ENCODE results near the gene TMEM232.

Gene TMEM232

GRCh38 chr5:110507972-110508371 is 218.5 kb downstream of the TMEM232 start:
- no peak for DNase-seq

GRCh38 chr5:110506378-110506777 is 220.1 kb downstream of the TMEM232 start:
- no peak for DNase-seq

GRCh38 chr5:110496276-110496675 is 230.2 kb downstream of the TMEM232 start:
- no peak for DNase-seq

DNA sequence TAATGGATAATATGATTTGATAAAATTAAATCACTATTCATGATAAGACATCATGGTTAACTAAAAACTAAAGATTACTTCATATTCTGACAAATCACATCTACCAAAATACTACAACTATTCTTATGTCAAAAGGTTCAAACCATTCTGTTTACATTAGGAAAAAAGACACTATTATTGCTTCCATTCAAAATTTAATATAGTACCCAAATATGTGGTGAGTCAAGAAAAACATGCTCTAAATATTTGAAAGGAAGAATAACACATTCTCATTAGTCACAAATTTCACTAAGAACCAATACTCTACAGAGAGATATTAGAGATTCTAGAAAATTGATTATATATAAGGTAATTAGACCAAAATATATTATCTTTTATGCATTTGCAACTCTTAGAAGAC is 234.0 kb downstream of the TMEM232 start:
- no peak for DNase-seq

- no peak for DNase-seq
These were observed 247.6 kb downstream of the TMEM232 start for GRCh38 chr5:110478895-110479294.

DNA sequence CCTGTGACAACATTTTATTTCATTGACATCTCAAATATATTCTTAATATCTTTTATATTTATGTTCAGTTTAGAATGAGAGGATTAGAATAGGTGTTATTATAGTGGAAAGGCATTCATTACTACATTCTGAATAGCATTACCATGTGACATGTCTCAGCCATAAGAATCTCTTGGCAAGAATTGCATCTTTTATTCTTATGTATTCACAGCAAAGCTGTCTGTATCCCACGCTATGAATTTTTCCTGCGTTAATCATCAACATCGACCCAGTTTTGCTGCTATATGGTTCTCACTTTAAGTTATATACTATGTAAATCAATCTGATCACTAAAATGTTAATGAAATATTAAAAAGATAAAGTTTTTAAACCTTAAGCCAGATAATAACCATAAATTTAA is 248.6 kb downstream of the TMEM232 start:
- DNase-seq, result no peak

DNA sequence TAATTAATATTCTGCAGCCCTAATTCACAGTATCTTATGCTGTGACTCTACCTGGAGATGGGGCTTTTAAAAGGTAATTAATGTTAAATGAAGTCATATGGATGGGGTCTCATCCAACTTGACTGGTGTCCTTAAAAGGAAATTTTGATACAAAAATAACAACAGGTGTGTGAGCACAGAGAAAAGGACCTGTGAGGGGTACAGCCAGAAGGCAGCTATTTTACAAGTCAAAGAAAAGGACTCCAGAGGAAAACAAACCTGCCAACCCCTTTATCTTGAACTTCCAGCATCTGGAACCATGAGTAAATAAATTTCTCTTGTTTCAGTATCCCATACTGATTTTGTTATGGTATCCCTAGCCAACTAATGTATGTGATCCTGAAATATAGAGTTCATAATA is 250.3 kb downstream of the TMEM232 start:
- no peak for DNase-seq

GRCh38 chr5:110475529-110475928 is 250.9 kb downstream of the TMEM232 start:
- no peak for DNase-seq

- DNase-seq, result no peak
These were observed 257.0 kb downstream of the TMEM232 start for GRCh38 chr5:110469486-110469885.

- DNase-seq, result no peak
These were observed 263.4 kb downstream of the TMEM232 start for GRCh38 chr5:110463106-110463505.

GRCh38 chr5:110460837-110461236 is 265.6 kb downstream of the TMEM232 start:
- DNase-seq, result no peak

GRCh38 chr5:110458313-110458712 is 268.2 kb downstream of the TMEM232 start:
- no peak for DNase-seq

DNA sequence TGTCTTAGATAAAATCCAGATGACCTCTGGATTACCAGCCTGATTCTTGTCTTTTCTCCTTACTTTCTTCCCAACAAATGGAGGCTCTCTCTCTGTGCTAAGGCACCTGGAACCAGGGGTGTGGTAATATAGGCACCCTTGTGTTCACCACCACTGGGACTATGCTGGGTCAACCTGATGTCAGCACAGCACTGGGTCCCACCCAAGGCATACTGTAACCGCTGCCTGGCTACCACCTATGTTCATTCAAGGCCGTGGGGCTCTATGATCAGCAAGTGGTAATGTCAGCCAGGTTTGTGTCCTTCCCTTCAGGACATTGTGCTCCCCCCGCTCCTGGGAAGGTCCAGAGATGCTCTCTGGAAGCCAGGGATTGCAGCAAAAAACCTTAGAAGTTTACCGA is 283.6 kb downstream of the TMEM232 start:
- DNase-seq, result no peak

GRCh38 chr5:110441035-110441434 is 285.4 kb downstream of the TMEM232 start:
- DNase-seq, result no peak

DNA sequence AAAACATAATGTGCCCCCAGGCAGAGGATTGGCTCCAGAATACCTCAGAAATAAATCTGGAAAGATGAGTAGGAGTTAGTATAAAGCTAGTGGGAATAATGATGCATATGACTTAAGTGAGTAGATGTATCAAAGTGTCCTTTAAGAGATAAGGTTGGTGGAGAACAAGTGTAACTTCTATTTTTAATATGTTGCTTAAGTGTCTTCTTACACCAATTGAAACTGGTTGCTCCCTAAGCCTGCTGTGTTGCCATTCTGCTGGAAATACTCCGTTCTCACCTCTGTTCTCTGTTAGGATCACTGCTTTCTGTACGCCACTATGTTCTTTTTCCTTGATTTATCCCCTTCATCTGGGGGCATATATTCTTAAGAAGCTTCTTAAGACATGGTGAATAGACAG is 286.4 kb downstream of the TMEM232 start:
- DNase-seq, result no peak

DNA sequence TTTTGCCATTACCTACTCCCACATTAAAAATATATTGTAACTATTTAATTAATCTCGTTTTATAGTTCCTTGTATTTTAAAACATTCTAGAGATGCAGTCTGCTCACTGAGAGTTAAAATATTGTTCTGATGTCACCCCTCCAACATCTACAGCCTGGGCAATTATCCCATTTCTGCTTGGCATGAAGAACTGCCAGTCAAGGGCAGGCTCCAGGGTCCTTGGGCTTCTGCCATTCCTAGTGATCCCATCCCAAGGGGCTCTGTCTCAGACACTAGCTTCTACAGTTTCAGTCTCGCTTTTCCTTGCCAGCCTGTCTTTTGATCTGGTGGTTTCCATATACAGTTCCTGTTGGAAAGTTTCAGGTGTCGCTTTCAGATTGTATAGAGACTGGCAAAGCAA is 287.2 kb downstream of the TMEM232 start:
- DNase-seq, result no peak

DNA sequence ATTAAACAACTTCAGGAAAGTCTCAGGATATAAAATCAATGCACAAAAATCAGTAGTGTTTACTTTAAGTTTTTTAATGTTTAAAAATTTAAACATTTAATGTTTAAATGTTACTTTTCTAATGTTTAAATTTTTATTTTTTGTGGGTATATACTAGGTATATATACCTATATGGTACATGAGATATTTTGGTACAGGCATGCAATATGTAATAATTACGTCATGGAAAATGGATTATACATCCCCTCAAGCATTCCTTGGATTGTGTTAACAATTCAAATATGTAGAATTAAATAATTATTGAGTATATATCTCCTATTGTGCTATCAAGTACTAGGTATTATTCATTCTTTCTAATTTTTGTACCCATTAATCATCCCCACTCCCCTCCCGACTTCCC is 291.3 kb downstream of the TMEM232 start:
- no peak for DNase-seq

DNA sequence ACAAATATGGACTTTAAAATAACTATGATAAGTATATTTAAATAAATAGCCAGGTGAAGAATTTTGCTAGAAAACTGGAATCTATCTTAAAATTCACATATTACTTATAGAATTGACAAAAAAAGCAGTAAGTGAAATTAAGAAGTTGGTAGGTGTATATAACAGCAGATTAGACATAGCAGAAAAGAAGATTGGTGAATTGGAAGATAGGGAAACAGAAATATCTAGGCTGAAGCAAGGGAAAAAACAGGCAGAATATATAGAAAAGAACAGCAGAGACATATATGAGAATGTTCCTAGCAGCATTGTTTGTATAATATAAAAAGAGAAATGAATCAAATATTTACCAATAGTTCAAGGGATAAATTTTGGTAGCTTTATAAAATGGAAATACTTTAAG is 294.9 kb downstream of the TMEM232 start:
- no peak for DNase-seq

- no peak for DNase-seq
These were observed 312.1 kb downstream of the TMEM232 start for GRCh38 chr5:110414360-110414759.

GRCh38 chr5:110413856-110414255 is 312.6 kb downstream of the TMEM232 start:
- DNase-seq, result no peak

DNA sequence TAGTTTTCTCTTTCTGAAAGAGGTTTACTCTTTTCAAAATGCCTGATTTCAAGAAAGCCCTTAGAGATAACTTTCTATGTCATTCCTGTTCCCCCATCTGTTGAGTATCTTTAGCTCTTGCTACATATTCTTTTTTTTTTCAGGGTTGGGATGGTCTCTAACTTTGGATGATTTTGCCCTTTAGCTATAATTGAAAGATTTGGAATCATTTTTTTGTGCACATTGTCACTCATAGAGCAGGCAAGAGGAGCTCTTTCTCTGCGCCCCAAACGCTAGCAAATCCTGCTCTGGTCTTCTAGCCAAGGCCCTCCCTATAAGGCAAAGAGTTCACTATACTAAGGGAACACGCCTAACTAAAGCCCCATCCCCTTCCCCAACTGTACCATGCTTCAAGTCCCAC is 316.9 kb downstream of the TMEM232 start:
- DNase-seq, result no peak

DNA sequence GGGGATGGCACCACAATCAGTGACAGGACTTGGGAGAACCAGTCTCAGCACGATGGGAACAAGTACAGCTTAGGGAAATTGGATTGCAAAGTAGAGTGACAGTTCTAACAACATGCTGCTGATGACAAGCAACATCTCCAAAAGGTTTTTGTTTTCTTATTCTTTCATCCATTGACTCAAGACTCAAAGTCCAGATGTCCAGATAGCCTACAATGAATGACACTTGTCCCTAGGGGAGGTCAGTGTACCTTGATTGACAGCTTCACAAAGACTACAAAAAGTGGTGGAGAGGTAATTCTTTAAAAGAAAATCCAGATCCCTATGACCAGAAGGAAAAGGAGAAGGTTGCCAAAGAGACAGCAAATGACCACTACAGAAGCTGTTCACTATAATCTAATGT is 323.9 kb downstream of the TMEM232 start:
- DNase-seq, result no peak

DNA sequence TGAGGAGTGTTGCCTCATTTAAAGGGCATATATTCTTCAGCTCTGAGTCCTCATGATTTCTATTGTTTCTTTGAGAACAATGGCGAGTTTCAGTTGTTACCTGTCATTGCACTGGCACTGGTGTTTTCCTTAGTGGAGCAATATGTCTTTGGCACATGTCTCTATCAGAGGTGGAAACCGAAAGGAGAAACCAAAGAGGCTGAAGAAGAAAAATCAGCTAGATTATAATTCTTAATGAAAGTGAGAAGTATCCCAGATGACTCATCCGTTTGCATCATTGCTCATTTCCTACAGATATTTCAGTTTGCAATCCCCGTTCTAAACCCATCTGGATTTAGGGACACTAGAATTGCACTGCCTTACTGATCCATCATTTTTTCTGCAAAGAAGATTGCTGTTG is 324.6 kb downstream of the TMEM232 start:
- DNase-seq, result no peak

DNA sequence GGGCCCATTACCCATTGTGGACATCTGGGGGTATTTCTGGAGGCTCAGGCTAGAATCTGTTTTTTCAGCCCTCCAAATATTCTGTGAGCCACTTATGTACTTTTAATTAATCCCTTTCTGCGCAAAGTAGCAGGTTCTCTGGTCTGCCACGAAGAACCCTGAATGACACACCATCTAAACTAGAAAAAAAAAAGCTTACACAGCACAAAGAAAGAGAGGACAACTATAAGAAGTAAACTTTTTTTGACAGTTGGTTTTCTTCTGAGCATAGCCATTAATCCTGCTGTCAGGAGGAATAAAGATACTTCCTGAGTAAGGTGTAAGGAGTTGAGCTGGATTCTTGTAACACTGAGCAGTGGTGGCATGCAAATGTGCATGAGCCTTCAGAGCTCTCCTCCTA is 327.5 kb downstream of the TMEM232 start:
- no peak for DNase-seq

DNA sequence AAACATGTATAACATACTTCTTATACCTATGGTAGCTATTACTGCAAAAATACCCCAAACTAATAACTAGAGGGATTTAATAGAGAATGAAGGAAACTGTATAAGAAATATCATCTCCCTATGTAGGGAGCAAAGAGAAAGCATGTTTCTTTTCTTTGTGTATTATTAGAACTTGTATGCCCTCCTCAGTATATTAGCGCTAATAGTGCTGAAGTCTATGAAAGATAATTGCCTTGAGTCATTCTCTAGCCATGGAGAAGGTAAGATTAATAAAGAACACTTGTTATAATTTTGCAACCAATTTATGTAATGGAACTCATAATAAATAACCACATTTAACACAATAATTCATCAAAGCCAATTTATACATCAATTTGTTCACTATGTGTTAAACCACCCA is 329.2 kb downstream of the TMEM232 start:
- no peak for DNase-seq

DNA sequence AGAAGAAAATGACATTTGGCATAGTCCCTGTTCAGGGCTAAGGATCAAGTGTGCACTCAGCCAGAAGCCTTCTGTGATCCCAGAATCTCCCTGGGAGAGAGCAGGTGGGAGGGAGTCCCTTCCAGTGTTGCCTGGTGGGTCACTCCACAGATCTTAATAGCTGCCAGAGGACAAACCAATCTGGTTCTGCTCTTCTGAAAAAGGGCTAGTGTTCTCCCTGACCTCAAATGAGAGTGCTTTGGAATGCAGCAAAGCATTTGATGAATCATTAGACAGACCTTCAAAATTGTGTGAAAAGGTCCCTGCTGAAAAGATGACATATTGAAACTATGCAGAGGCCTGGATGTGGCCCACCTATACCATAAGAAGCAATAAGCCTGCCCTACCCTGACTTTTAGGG is 339.7 kb downstream of the TMEM232 start:
- no peak for DNase-seq
